H9 (cell line): ENCODE results near the gene PLEKHM3. TPM values are rescaled to one million over a fixed set of nuclear protein-coding genes. Genes with fewer than 3 reads are reported as not detected.

ENCODE experiments used
- DNase-seq: peaks from one replicate; pipeline ENCODE4 v3.0.0-alpha.2; 2017
- H2AFZ ChIP-seq: one replicate; pipeline ENCODE4 v1.6.1; 2013; ENCODE audit warnings: mild to moderate bottlenecking, low read length, control low read depth, moderate library complexity
- H2AK5ac ChIP-seq: 2 replicates; pipeline ENCODE4 v1.6.1; 2013; ENCODE audit warnings: low read length, control low read depth, mixed read lengths; ENCODE audit not compliant: insufficient read length
- H2BK120ac ChIP-seq: one replicate; pipeline ENCODE4 v1.6.1; 2013; ENCODE audit warnings: low read depth, mild to moderate bottlenecking, low read length, control low read depth, inconsistent platforms; ENCODE audit not compliant: poor library complexity, severe bottlenecking
- H2BK12ac ChIP-seq: 2 replicates; pipeline ENCODE4 v1.6.1; 2013; ENCODE audit warnings: low read length, control low read depth, mixed read lengths, low read depth; ENCODE audit not compliant: insufficient read length
- H2BK15ac ChIP-seq: 2 replicates; pipeline ENCODE4 v1.6.1; 2013; ENCODE audit warnings: low read depth, low read length, control low read depth
- H2BK20ac ChIP-seq: one replicate; pipeline ENCODE4 v1.6.1; 2013; ENCODE audit warnings: low read depth, mild to moderate bottlenecking, low read length, control low read depth, inconsistent platforms; ENCODE audit not compliant: poor library complexity, severe bottlenecking
- H2BK5ac ChIP-seq: 2 replicates; pipeline ENCODE4 v1.6.1; 2013; ENCODE audit warnings: low read length, control low read depth, mixed read lengths; ENCODE audit not compliant: insufficient read length
- H3K14ac ChIP-seq: 2 replicates; pipeline ENCODE4 v1.6.1; 2013; ENCODE audit warnings: low read length, control low read depth; ENCODE audit not compliant: insufficient read depth
- H3K18ac ChIP-seq: 2 replicates; pipeline ENCODE4 v1.6.1; 2013; ENCODE audit warnings: low read depth, mild to moderate bottlenecking, mixed read lengths, low read length, control low read depth; ENCODE audit not compliant: insufficient read length
- H3K23ac ChIP-seq: 2 replicates; pipeline ENCODE4 v1.6.1; 2013; ENCODE audit warnings: low read length, control low read depth, mixed read lengths, low read depth; ENCODE audit not compliant: insufficient read length
- H3K23me2 ChIP-seq: 2 replicates; pipeline ENCODE4 v1.6.1; 2013; ENCODE audit warnings: low read depth, mild to moderate bottlenecking, mixed read lengths, low read length, control low read depth; ENCODE audit not compliant: insufficient read length, poor library complexity, severe bottlenecking
- H3K27ac ChIP-seq: 2 replicates; pipeline ENCODE4 v1.5.1; 2013; ENCODE audit warnings: low read length, control low read depth, mixed read lengths, low read depth; ENCODE audit not compliant: insufficient read length
- H3K27me3 ChIP-seq: 2 replicates; pipeline ENCODE4 v1.6.1; 2013; ENCODE audit warnings: low read length, control low read depth, inconsistent platforms; ENCODE audit not compliant: insufficient read depth
- H3K4ac ChIP-seq: 2 replicates; pipeline ENCODE4 v1.6.1; 2013; ENCODE audit warnings: low read depth, mild to moderate bottlenecking, control low read depth, inconsistent platforms, low read length, moderate library complexity
- H3K4me1 ChIP-seq: 2 replicates; pipeline ENCODE4 v1.6.1; 2013; ENCODE audit warnings: low read length, control low read depth, inconsistent platforms; ENCODE audit not compliant: insufficient read depth
- H3K4me2 ChIP-seq: 2 replicates; pipeline ENCODE4 v1.6.1; 2013; ENCODE audit warnings: low read length, control low read depth, mixed read lengths; ENCODE audit not compliant: insufficient read length, insufficient read depth
- H3K56ac ChIP-seq: 2 replicates; pipeline ENCODE4 v1.6.1; 2013; ENCODE audit warnings: low read depth, mild to moderate bottlenecking, mixed read lengths, low read length, control low read depth; ENCODE audit not compliant: insufficient read length
- H3K79me1 ChIP-seq: 2 replicates; pipeline ENCODE4 v1.6.1; 2013; ENCODE audit warnings: low read depth, mild to moderate bottlenecking, moderate library complexity, low read length, control low read depth, inconsistent platforms; ENCODE audit not compliant: insufficient read depth, poor library complexity, severe bottlenecking
- H3K79me2 ChIP-seq: 2 replicates; pipeline ENCODE4 v1.6.1; 2013; ENCODE audit warnings: low read length, control low read depth, inconsistent platforms; ENCODE audit not compliant: insufficient read depth
- H3K9ac ChIP-seq: 2 replicates; pipeline ENCODE4 v1.6.1; 2013; ENCODE audit warnings: low read length, control low read depth, mixed read lengths; ENCODE audit not compliant: insufficient read length; ENCODE audit errors: extremely low read depth
- H3K9me3 ChIP-seq: one replicate; pipeline ENCODE4 v1.6.1; 2013; ENCODE audit warnings: low read depth, low read length, inconsistent platforms; ENCODE audit not compliant: control insufficient read depth
- H3T11ph ChIP-seq: one replicate; pipeline ENCODE4 v1.6.1; 2013; ENCODE audit warnings: mild to moderate bottlenecking, low read length, control low read depth, inconsistent platforms
- H4K20me1 ChIP-seq: one replicate; pipeline ENCODE4 v1.6.1; 2013; ENCODE audit not compliant: control insufficient read depth, insufficient read length, insufficient read depth
- H4K5ac ChIP-seq: 2 replicates; pipeline ENCODE4 v1.6.1; 2013; ENCODE audit warnings: low read depth, mild to moderate bottlenecking, mixed read lengths, low read length, control low read depth; ENCODE audit not compliant: insufficient read length
- H4K8ac ChIP-seq: replicated peaks from 2 replicates; pipeline ENCODE4 v1.6.1; 2013; ENCODE audit warnings: low read length, control low read depth, mixed read lengths, low read depth; ENCODE audit not compliant: insufficient read length
- H4K91ac ChIP-seq: 2 replicates; pipeline ENCODE4 v1.6.1; 2013; ENCODE audit warnings: low read depth, mild to moderate bottlenecking, moderate library complexity, mixed read lengths, low read length, control low read depth; ENCODE audit not compliant: insufficient read length
- H3K27ac Mint-ChIP-seq, 3 experiments: 2 replicates in 2 of 3; 3 replicates in 1 of 3; pipeline ENCODE4 v1.8.0; 2020 to 2021; ENCODE audit warnings: mixed read lengths in 3 of 3, mild to moderate bottlenecking in 1 of 3, moderate library complexity in 1 of 3
- H3K27me3 Mint-ChIP-seq: 2 replicates; pipeline ENCODE4 v1.8.0; 2021; ENCODE audit warnings: low read depth, mild to moderate bottlenecking, moderate library complexity, mixed read lengths
- H3K36me3 Mint-ChIP-seq, 3 experiments: 2 replicates in 2 of 3; 3 replicates in 1 of 3; pipeline ENCODE4 v1.8.0; 2020 to 2021; ENCODE audit warnings: low read depth in 3 of 3, mixed read lengths in 3 of 3; ENCODE audit not compliant: insufficient read depth in 1 of 3
- H3K4me1 Mint-ChIP-seq, 2 experiments: 2 replicates each; pipeline ENCODE4 v1.8.0; 2020; ENCODE audit warnings: mixed read lengths in 2 of 2
- H3K4me3 Mint-ChIP-seq, 2 experiments: 2 replicates in 1 of 2; 3 replicates in 1 of 2; pipeline ENCODE4 v1.8.0; 2020 to 2021; ENCODE audit warnings: mild to moderate bottlenecking in 2 of 2, mixed read lengths in 2 of 2, moderate library complexity in 1 of 2
- H3K9me3 Mint-ChIP-seq, 2 experiments: 2 replicates in 1 of 2; 3 replicates in 1 of 2; pipeline ENCODE4 v1.8.0; 2020; ENCODE audit warnings: mild to moderate bottlenecking in 2 of 2, mixed read lengths in 2 of 2, moderate library complexity in 1 of 2
- CTCF ChIP-seq: fragments of 200-600 bp; sonication (generic); conservative IDR thresholded peaks from 3 replicates; pipeline ENCODE4 v1.8.0; 2021; ENCODE audit warnings: antibody characterized with exemption, mild to moderate bottlenecking
- WGBS: extraction: QIAGEN DNeasy Blood & Tissue Kit; methylation state at CpG from one replicate; pipeline ENCODE4 v1.1.7; 2013; ENCODE audit warnings: missing lambda C conversion rate, low lambda C conversion rate, mixed read lengths; ENCODE audit not compliant: insufficient read length; ENCODE audit errors: extremely low coverage; 5-methylcytosine and 5-hydroxymethylcytosine counted together
- total RNA-seq: library from RNA; stranded (reverse); gene quantifications from 2 replicates; pipeline ENCODE4 v1.2.1, GENCODE V29; 2021

Gene PLEKHM3
- total RNA-seq, 1 experiment from 2014 or later: 7.5 TPM

GRCh38 chr2:207784898-207785297 is 240.4 kb downstream of the PLEKHM3 start:
- Mint-ChIP-seq H3K27me3 (no peaks in the 10 kb centered on the region; the same call in 1 of the 2 replicates), H3K9me3 (no peaks in the 10 kb centered on the region), H3K4me3 (no peak overlapping the region), H3K27ac (no peak overlapping the region), H3K36me3 (no peaks in the 10 kb centered on the region), H3K4me1 (peaks cover 4 to 16% of the 10 kb centered on the region in 2 experiments)
- Histone ChIP-seq H3K56ac (no peak overlapping the region), H3K9me3 (no peaks in the 10 kb centered on the region), H4K8ac (no peak overlapping the region), H3K79me2 (no peaks in the 10 kb centered on the region), H2BK20ac (no peak overlapping the region), H3K27me3 (no peaks in the 10 kb centered on the region), H4K5ac (no peak overlapping the region), H2BK15ac (no peak overlapping the region), H3K79me1 (no peaks in the 10 kb centered on the region), H2BK12ac (no peak overlapping the region), H3T11ph (no peak overlapping the region), H2BK5ac (no peak overlapping the region), H3K4ac (no peak overlapping the region), H2BK120ac (no peak overlapping the region), H3K23ac (no peak overlapping the region), H3K18ac (no peak overlapping the region), H3K23me2 (peaks cover 2% of the 10 kb centered on the region), H2AK5ac (no peak overlapping the region), H4K91ac (no peak overlapping the region), H3K4me1 (no peaks in the 10 kb centered on the region), H3K4me2 (no peak overlapping the region), H4K20me1 (no peaks in the 10 kb centered on the region), H3K27ac (no peak overlapping the region), H2AFZ (no peak overlapping the region), H3K9ac (no peak overlapping the region), H3K14ac (no peak overlapping the region)
- no peak for TF ChIP-seq CTCF
- WGBS: no CpG with 5 or more reads among the region's 5 CpGs
- no peak for DNase-seq
